SIG-M5 treated with dmso at 0.1 percent for 504 hours (cell line): Measurements from ENCODE around the gene MCC.

Source experiments
- DNase-seq: peaks from one replicate; lab custom pipeline; 2025; ENCODE audit not compliant: unreplicated experiment; lab: John Stamatoyannopoulos, UW

MCC gene

GRCh38 chr5:113487781-113488644 lies at the start of gene MCC:
Gene MCC, minus strand, starts transcription at chr5:113488453.
- peak; percentile 47 for DNase-seq

GRCh38 chr5:113531481-113532159 lies 43.4 kb upstream of the MCC start:
- DNase-seq, result no peak

GRCh38 chr5:113527746-113528145 lies 39.5 kb upstream of the MCC start:
- no peak for DNase-seq

GRCh38 chr5:113526421-113526820 lies 38.2 kb upstream of the MCC start:
- DNase-seq, result no peak

- DNase-seq, result peak; percentile 93
These were observed 36.7 kb upstream of the MCC start for GRCh38 chr5:113524927-113525326.

GRCh38 chr5:113523168-113523567 lies 34.9 kb upstream of the MCC start:
- DNase-seq, result no peak

GRCh38 chr5:113520899-113521298 lies 32.6 kb upstream of the MCC start:
- no peak for DNase-seq

- DNase-seq, result no peak
These were observed 32.2 kb upstream of the MCC start for GRCh38 chr5:113520429-113520828.

- DNase-seq, result no peak
These were observed 31.2 kb upstream of the MCC start for GRCh38 chr5:113519412-113519811.

- DNase-seq, result no peak
These were observed 30.6 kb upstream of the MCC start for GRCh38 chr5:113518884-113519283.

GRCh38 chr5:113514289-113514635 lies 26.0 kb upstream of the MCC start:
- DNase-seq, result no peak

- DNase-seq, result peak; percentile 78
These were observed 25.4 kb upstream of the MCC start, which contains the start of gene YTHDC2 for GRCh38 chr5:113513384-113514288. Gene YTHDC2, plus strand, starts transcription at chr5:113513694. Its CDS starts 202 bp downstream, at chr5:113513896.

GRCh38 chr5:113512341-113512740 lies 24.1 kb upstream of the MCC start:
- DNase-seq, result no peak

GRCh38 chr5:113510836-113511451 lies 22.7 kb upstream of the MCC start:
- DNase-seq, result peak; percentile 52

GRCh38 chr5:113508756-113509155 lies 20.5 kb upstream of the MCC start:
- DNase-seq, result no peak

- peak; percentile 35 for DNase-seq
These were observed 19.3 kb upstream of the MCC start for GRCh38 chr5:113507601-113508000.

GRCh38 chr5:113505181-113505580 lies 16.9 kb upstream of the MCC start:
- no peak for DNase-seq

- no peak for DNase-seq
These were observed 14.9 kb upstream of the MCC start for GRCh38 chr5:113503146-113503545.

- no peak for DNase-seq
These were observed 13.8 kb upstream of the MCC start for GRCh38 chr5:113502073-113502472.

- DNase-seq, result no peak
These were observed 7.2 kb upstream of the MCC start for GRCh38 chr5:113495422-113495841.

- DNase-seq, result no peak
These were observed 5.2 kb upstream of the MCC start for GRCh38 chr5:113493446-113493845.
